Placental pericyte (primary cell): ENCODE results near the gene ZNF222. TPM values are rescaled to one million over a fixed set of nuclear protein-coding genes. Genes with fewer than 3 reads are reported as not detected.

ENCODE experiments used
- small RNA-seq: library from RNA; depleted of rRNA; stranded (forward); fragments of <200 nt; gene quantifications from one replicate; pipeline ENCODE3, GENCODE V24; 2012; ENCODE audit warnings: low replicate concordance
- total RNA-seq: library from RNA; depleted of rRNA; stranded (reverse); fragments of >200 nt; gene quantifications from 2 replicates; pipeline ENCODE4 v1.2.3, GENCODE V29; 2012

The ZNF222 gene
- total RNA-seq, result 5.2 and 8.1 TPM in 2 replicates

GRCh38 chr19:44025217-44025936 lies at the start of gene ZNF222:
TSS of gene ZNF222 (plus strand) at chr19:44025379. CDS start at chr19:44025437, 58 bp downstream.

GRCh38 chr19:43983912-43984686 lies 41.1 kb upstream of the ZNF222 start, which contains the start of gene ZNF155:
TSS of gene ZNF155 (plus strand) at chr19:43984188. CDS start at chr19:43988544, 4,356 bp downstream.

GRCh38 chr19:44002566-44003460 lies 22.4 kb upstream of the ZNF222 start, which contains the start of gene ZNF230:
TSS of gene ZNF230 (plus strand) at chr19:44002957. CDS start at chr19:44007079, 4,122 bp downstream.

GRCh38 chr19:44051650-44052402 lies 26.6 kb downstream of the ZNF222 start, which contains the start of gene ZNF223:
TSS of gene ZNF223 (plus strand) at chr19:44052036. CDS start at chr19:44055177, 3,141 bp downstream.

GRCh38 chr19:44071824-44072542 lies 46.8 kb downstream of the ZNF222 start, which contains the start of gene ZNF284:
TSS of gene ZNF284 (plus strand) at chr19:44072159. CDS start at chr19:44076390, 4,231 bp downstream.

Small RNAs within 50 kb of the gene (small RNA-seq; reads per million reads assigned to genes)
- gene AC006213.5, result not detected

Other genes with a start within 250 kb of the ZNF222 start
- 1.9 TPM in 1 of 2 replicates, not detected in the other for gene KCNN4, start 244.4 kb upstream of the ZNF222 start, total RNA-seq
- under 0.01 TPM in 1 of 2 replicates, not detected in the other for gene LYPD5, start 222.9 kb upstream of the ZNF222 start, total RNA-seq
- 6.6 and 12.5 TPM in 2 replicates for gene ZNF283, start 198.1 kb upstream of the ZNF222 start, total RNA-seq
- 0.66 and 0.72 TPM in 2 replicates for gene ZNF404, start 141.4 kb upstream of the ZNF222 start, total RNA-seq
- 12.5 and 16.5 TPM in 2 replicates for gene ZNF45, start 90.1 kb upstream of the ZNF222 start, total RNA-seq
- 5.3 and 7.9 TPM in 2 replicates for gene ZNF221, start 74.2 kb upstream of the ZNF222 start, total RNA-seq
- 5.5 and 6.9 TPM in 2 replicates for gene ZNF155, start 41.2 kb upstream of the ZNF222 start, total RNA-seq
- 3.5 and 3.9 TPM in 2 replicates for gene ZNF230, start 22.4 kb upstream of the ZNF222 start, total RNA-seq
- 4.2 and 6.8 TPM in 2 replicates for gene ZNF223, start 26.7 kb downstream of the ZNF222 start, total RNA-seq
- 1.5 and 3.1 TPM in 2 replicates for gene ZNF284, start 46.8 kb downstream of the ZNF222 start, total RNA-seq
- 15.5 and 22.6 TPM in 2 replicates for gene ZNF224, start 69.0 kb downstream of the ZNF222 start, total RNA-seq
- gene ZNF225, start 88.0 kb downstream of the ZNF222 start, total RNA-seq, result 4.0 and 4.6 TPM in 2 replicates
- 4.6 and 10.2 TPM in 2 replicates for gene ZNF234, start 116.2 kb downstream of the ZNF222 start, total RNA-seq
- 13.8 and 14.7 TPM in 2 replicates for gene ZNF226, start 139.7 kb downstream of the ZNF222 start, total RNA-seq
- 14.0 and 17.5 TPM in 2 replicates for gene ZNF227, start 187.2 kb downstream of the ZNF222 start, total RNA-seq
- gene ZNF233, start 234.5 kb downstream of the ZNF222 start, total RNA-seq, result 0.43 and 1.1 TPM in 2 replicates